Activated CD4-positive, CD25-positive, alpha-beta regulatory T cell treated with anti-CD3 and anti-CD28 coated beads, Interleukin-2, amount 50 U/mL, for 16 hours (primary cell): ENCODE measurements around the gene ETFBKMT.
A peak's percentile ranks its signal among the peaks of the same experiment; 100 is the strongest.
"Not testable (repeated sequence)": the region's sequence is repeated elsewhere in the genome, so short reads cannot be mapped to it uniquely, and the experiment has no call there.

Experiments
- DNase-seq: peaks from one replicate; pipeline ENCODE4 v3.0.0-alpha.2; 2020; ENCODE audit warnings: low read depth, low spot score

ETFBKMT gene

GRCh38 chr12:31655792-31656191 is 3.7 kb upstream of the ETFBKMT start:
- no peak for DNase-seq

GRCh38 chr12:31658471-31659086 is 909 bp upstream of the ETFBKMT start:
- no peak for DNase-seq

- DNase-seq = no peak
Observed at GRCh38 chr12:31662176-31662849, 2.8 kb downstream of the ETFBKMT start.

- no peak for DNase-seq
Observed at GRCh38 chr12:31663576-31663975, 4.1 kb downstream of the ETFBKMT start.

GRCh38 chr12:31664038-31664437 is 4.5 kb downstream of the ETFBKMT start:
- no peak for DNase-seq

- no peak for DNase-seq
Observed at GRCh38 chr12:31669020-31669419, 9.5 kb downstream of the ETFBKMT start.

- not testable (repeated sequence) for DNase-seq
Observed at GRCh38 chr12:31669582-31669981, 10.1 kb downstream of the ETFBKMT start.

GRCh38 chr12:31672521-31672920 is 13.0 kb downstream of the ETFBKMT start:
- DNase-seq = no peak

- DNase-seq = peak; percentile 48
Observed at GRCh38 chr12:31682136-31682962, 22.9 kb downstream of the ETFBKMT start.

GRCh38 chr12:31685801-31686200 is 26.3 kb downstream of the ETFBKMT start:
- no peak for DNase-seq

GRCh38 chr12:31687101-31687527 is 27.6 kb downstream of the ETFBKMT start:
- no peak for DNase-seq

- DNase-seq = not testable (repeated sequence)
Observed at GRCh38 chr12:31689921-31690320, 30.4 kb downstream of the ETFBKMT start.

- no peak for DNase-seq
Observed at GRCh38 chr12:31702047-31702446, 42.6 kb downstream of the ETFBKMT start.

- no peak for DNase-seq
Observed at GRCh38 chr12:31705621-31706020, 46.1 kb downstream of the ETFBKMT start.

GRCh38 chr12:31708118-31708517 is 48.6 kb downstream of the ETFBKMT start:
- not testable (repeated sequence) for DNase-seq

GRCh38 chr12:31710021-31710818 is 50.7 kb downstream of the ETFBKMT start:
- DNase-seq = no peak

- DNase-seq = no peak
Observed at GRCh38 chr12:31712877-31713276, 53.4 kb downstream of the ETFBKMT start.

- DNase-seq = no peak
Observed at GRCh38 chr12:31714406-31715271, 55.2 kb downstream of the ETFBKMT start.

- DNase-seq = no peak
Observed at GRCh38 chr12:31715283-31715825, 55.9 kb downstream of the ETFBKMT start.

- DNase-seq = not testable (repeated sequence)
Observed at GRCh38 chr12:31716998-31717397, 57.5 kb downstream of the ETFBKMT start.
